ENCODE measurements around the gene CACNA2D3.
A peak's percentile ranks its signal among the peaks of the same experiment; 100 is the strongest.

The CACNA2D3 gene

GRCh38 chr3:54127499-54128056 is 5.2 kb downstream of the CACNA2D3 start:
- no peak for DNase-seq

GRCh38 chr3:54131026-54131605 is 8.8 kb downstream of the CACNA2D3 start:
- DNase-seq: no peak

- DNase-seq: no peak
Measured at GRCh38 chr3:54131890-54132289, 9.5 kb downstream of the CACNA2D3 start.

GRCh38 chr3:54132685-54133084 is 10.3 kb downstream of the CACNA2D3 start:
- DNase-seq: no peak

GRCh38 chr3:54133196-54133595 is 10.8 kb downstream of the CACNA2D3 start:
- no peak for DNase-seq

- DNase-seq: no peak
Measured at GRCh38 chr3:54134155-54134554, 11.8 kb downstream of the CACNA2D3 start.

GRCh38 chr3:54134713-54135112 is 12.4 kb downstream of the CACNA2D3 start:
- DNase-seq: no peak

- no peak for DNase-seq
Measured at GRCh38 chr3:54137311-54137710, 15.0 kb downstream of the CACNA2D3 start.

- DNase-seq: no peak
Measured at GRCh38 chr3:54138937-54139547, 16.7 kb downstream of the CACNA2D3 start.

GRCh38 chr3:54139630-54140029 is 17.3 kb downstream of the CACNA2D3 start:
- no peak for DNase-seq

- no peak for DNase-seq
Measured at GRCh38 chr3:54144284-54144683, 21.9 kb downstream of the CACNA2D3 start.

GRCh38 chr3:54146506-54147239 is 24.3 kb downstream of the CACNA2D3 start:
- DNase-seq: peak; percentile 51

- no peak for DNase-seq
Measured at GRCh38 chr3:54150864-54151467, 28.6 kb downstream of the CACNA2D3 start.

GRCh38 chr3:54153477-54153876 is 31.1 kb downstream of the CACNA2D3 start:
- DNase-seq: no peak

GRCh38 chr3:54157860-54158259 is 35.5 kb downstream of the CACNA2D3 start:
- DNase-seq: no peak

- no peak for DNase-seq
Measured at GRCh38 chr3:54159917-54160316, 37.6 kb downstream of the CACNA2D3 start.

- no peak for DNase-seq
Measured at GRCh38 chr3:54163441-54163840, 41.1 kb downstream of the CACNA2D3 start.

- no peak for DNase-seq
Measured at GRCh38 chr3:54164192-54164975, 42.0 kb downstream of the CACNA2D3 start.

- DNase-seq: no peak
Measured at GRCh38 chr3:54165865-54166264, 43.5 kb downstream of the CACNA2D3 start.

GRCh38 chr3:54167999-54168398 is 45.6 kb downstream of the CACNA2D3 start:
- no peak for DNase-seq

GRCh38 chr3:54168451-54168850 is 46.1 kb downstream of the CACNA2D3 start:
- no peak for DNase-seq

- no peak for DNase-seq
Measured at GRCh38 chr3:54169524-54169923, 47.2 kb downstream of the CACNA2D3 start.

- DNase-seq: no peak
Measured at GRCh38 chr3:54171509-54171908, 49.2 kb downstream of the CACNA2D3 start.

All from RPMI8226 (cell line).